Measurements from ENCODE around the gene PNMA8A. TPM values are rescaled to one million over a fixed set of nuclear protein-coding genes. Genes with fewer than 3 reads are reported as not detected.

Gene PNMA8A
- total and polyA plus RNA-seq, 2 of the 8 experiments (the other 6 are each of a cell fraction or from before 2014, with no cell fraction given): 10.0 to 22.8 TPM

DNA sequence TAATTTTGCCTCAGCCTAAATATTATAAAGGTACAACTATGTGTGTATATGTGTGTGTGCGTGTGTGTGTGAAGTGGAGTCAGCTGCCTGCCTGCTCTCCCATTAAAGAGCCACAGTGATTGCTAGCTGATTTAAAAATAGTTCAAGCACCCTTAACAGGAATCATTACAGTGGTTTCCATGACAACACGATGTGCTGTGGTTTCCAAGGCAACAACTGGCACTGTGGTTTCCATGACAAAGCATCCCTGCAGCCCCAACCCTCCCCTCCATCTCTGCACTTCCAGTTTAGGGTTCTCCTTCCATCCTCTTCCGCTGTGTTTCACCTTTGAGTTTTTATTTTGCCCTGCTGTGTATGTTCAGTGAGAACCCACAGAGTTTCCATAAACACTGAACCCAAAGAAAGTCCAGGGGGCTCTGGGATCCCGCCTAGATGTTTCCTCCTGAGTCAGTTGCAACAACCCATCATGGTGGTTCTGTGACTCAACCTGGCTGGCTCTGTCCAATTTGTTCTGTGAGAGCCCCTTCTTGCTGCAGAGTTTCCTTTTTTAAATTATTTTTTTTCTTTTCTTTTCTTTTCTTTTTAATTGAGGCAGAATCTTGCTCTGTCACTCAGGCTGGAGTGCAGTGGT, 7.1 kb upstream of the PNMA8A start:
- Histone ChIP-seq H3K79me2 (ENCODE audit: control insufficient read depth in 1 of 2, insufficient read depth in 2 of 2, low read length in 2 of 2) (no peaks in the 10 kb centered on the region), H2BK12ac (ENCODE audit: low read depth, low read length) (no peak overlapping the region), H3K27ac (ENCODE audit: low read depth, low read length) (no peak overlapping the region), H3K79me1 (ENCODE audit: low read depth, low read length) (no peaks in the 10 kb centered on the region), H4K20me1 (replicated peaks in 1 of 2; ENCODE audit: control insufficient read depth in 1 of 2, insufficient read depth in 2 of 2, low read length in 2 of 2) (no peaks in the 10 kb centered on the region), H3K9ac (replicated peaks in 1 of 4; ENCODE audit: extremely low read depth in 1 of 4, low read depth in 3 of 4, low read length in 3 of 4) (no peak overlapping the region; a peak in 1 of 7 replicates), H3K56ac (replicated peaks; ENCODE audit: insufficient read length, low read depth, low read length) (no peak overlapping the region), H3K18ac (ENCODE audit: extremely low read depth, low read length) (no peak overlapping the region), H2BK15ac (ENCODE audit: low read length) (no peak overlapping the region), H3K4ac (replicated peaks; ENCODE audit: insufficient read length, low read depth, low read length) (no peak overlapping the region), H2AFZ (ENCODE audit: low read length) (no peak overlapping the region), H2BK5ac (ENCODE audit: low read depth, low read length) (no peak overlapping the region), H2BK20ac (ENCODE audit: low read length) (no peak overlapping the region), H2BK120ac (replicated peaks; ENCODE audit: low read depth, low read length) (no peak overlapping the region), H3K27me3 (replicated peaks in 1 of 4; ENCODE audit: control insufficient read depth in 3 of 4, extremely low read depth in 1 of 4, insufficient read depth in 3 of 4, low read length in 3 of 4) (no peaks in the 10 kb centered on the region), H4K5ac (ENCODE audit: insufficient read length, low read depth, low read length) (no peak overlapping the region), H3K9me3 (ENCODE audit: insufficient read depth in 2 of 2, low read depth in 1 of 2, low read length in 1 of 2) (no peaks in the 10 kb centered on the region), H3K4me2 (ENCODE audit: insufficient read depth in 1 of 2, low read depth in 2 of 2, low read length in 2 of 2) (peak overlapping the region in 1 of 2 experiments; percentile 24; a peak in 2 of 4 replicates), H3K36me3 (ENCODE audit: control insufficient read depth in 2 of 4, insufficient read depth in 4 of 4, low read length in 3 of 4) (no peaks in the 10 kb centered on the region), H3K14ac (ENCODE audit: insufficient read length) (no peak overlapping the region), H3K4me1 (replicated peaks in 1 of 4; ENCODE audit: control insufficient read depth in 3 of 4, insufficient read depth in 4 of 4, low read length in 3 of 4) (peaks cover 0 to 9% (median 4%) of the 10 kb centered on the region in 4 experiments; a peak in 4 of 7 replicates), H3K4me3 (ENCODE audit: extremely low read depth in 1 of 4, insufficient read depth in 2 of 4, low read depth in 3 of 4, low read length in 4 of 4) (no peak overlapping the region), H3K23ac (ENCODE audit: insufficient read length) (no peak overlapping the region), H4K91ac (replicated peaks; ENCODE audit: insufficient read length, low read length) (no peak overlapping the region), H3K23me2 (ENCODE audit: low read depth, low read length) (no peaks in the 10 kb centered on the region), H2AK5ac (ENCODE audit: low read depth, low read length) (no peak overlapping the region), H4K8ac (ENCODE audit: extremely low read depth, insufficient read depth, low read length) (no peak overlapping the region)
- peak; percentile 97 for FAIRE-seq
- peak in 1 of 2 experiments; percentile 54 for DNase-seq (ENCODE audit: low read depth in 1 of 2, low spot score in 2 of 2)
- TF ChIP-seq YY1 (IDR thresholded peaks at IDR 0.05; ENCODE audit: low read depth, low read length): 0 out of 2 replicates have a peak, but pooled peaks have one; percentile 29
- TF ChIP-seq SAP30 (IDR thresholded peaks at IDR 0.05; ENCODE audit: insufficient read depth, insufficient replicate concordance, low read length): peak; percentile 26
- TF ChIP-seq POU5F1 (IDR thresholded peaks at IDR 0.05; ENCODE audit: low read depth, low read length): peak; percentile 38; the same call in 1 of the 2 replicates
- TF ChIP-seq CREB1 (IDR thresholded peaks at IDR 0.05): no peak
- peak in 1 of 2 experiments; percentile 42; a peak in 1 of 3 replicates for TF ChIP-seq EP300 (IDR thresholded peaks at IDR 0.05; ENCODE audit: borderline replicate concordance in 1 of 2, low read depth in 2 of 2, low read length in 2 of 2)
- TF ChIP-seq SIN3A (conservative IDR thresholded peaks at IDR 0.05 in 1 of 2, IDR thresholded peaks at IDR 0.05 in 1 of 2; ENCODE audit: low read depth in 1 of 2, low read length in 2 of 2): 0 out of 4 replicates have a peak, but pooled peaks of 1 of the 2 experiments have one; percentile 50
- CTCF ChIA-PET (ENCODE audit: partially characterized antibody): interaction anchor here (1.0 to 2.2 kb wide), 7 partner anchors 9 to 82 kb away, joined by 3 to 9 read pairs (median 5); no protein-coding TSS in a partner anchor
- WGBS, 2 experiments (ENCODE audit: extremely low coverage in 1 of 2, insufficient coverage in 1 of 2, insufficient read length in 1 of 2, insufficient replicate concordance in 2 of 2, low coverage in 1 of 2, low lambda C conversion rate in 2 of 2, missing lambda C conversion rate in 1 of 2): 45% methylated on average over 4 of the region's 4 CpGs; no CpG with 5 or more reads in 1 of the 2 experiments
- POLR2A ChIA-PET (ENCODE audit: partially characterized antibody): interaction anchor here (0.8 to 1.2 kb wide), 2 partner anchors 65 to 70 kb away, joined by 3 read pairs; partner anchors contain the start of gene CCDC8

Data from H1 (cell line).